ENCODE results near the gene SEPTIN8.

The SEPTIN8 gene

DNA sequence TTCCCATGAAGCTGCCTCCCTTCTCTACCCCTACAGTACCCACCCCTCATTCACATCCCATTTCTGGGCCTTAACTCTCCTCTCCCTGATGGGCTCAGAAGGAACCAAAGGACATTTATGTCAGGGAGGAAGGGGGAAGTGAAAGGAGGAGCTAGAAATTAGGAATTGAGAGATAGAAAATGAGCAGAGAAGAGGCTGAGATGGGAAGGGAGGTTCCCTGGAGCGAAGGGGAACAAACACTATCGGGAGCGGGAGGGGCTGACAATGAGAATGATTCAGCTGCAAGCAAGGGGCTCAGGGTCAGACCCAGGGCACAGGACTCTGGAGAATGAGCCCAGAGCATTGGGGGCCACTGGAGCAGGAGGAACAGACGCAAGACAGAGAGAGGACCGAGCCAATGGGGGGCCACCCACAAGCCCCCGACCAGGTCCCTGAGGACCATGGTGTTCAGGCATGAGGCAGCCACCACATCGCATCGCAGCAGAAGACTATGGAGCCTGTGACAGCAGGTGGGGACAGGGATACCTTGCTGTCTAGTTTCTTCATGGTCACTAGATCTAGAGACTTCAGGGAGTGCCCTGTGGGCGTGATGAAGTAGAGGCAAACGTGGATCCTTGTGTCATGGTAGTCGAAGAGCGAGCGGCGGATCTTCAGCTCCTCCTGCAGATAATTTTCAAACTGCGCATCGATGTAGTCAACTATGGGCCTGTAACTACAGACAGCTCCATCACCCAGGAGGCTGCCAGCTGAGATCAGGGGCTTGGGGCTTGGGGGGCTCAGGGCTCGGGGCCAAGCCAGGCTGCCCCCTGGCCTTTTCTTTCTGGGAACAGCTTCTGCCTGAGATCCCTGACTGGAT is 13.6 kb downstream of the SEPTIN8 start:
- DNase-seq, result no peak

GRCh38 chr5:132762246-132763000 is 14.6 kb downstream of the SEPTIN8 start:
- DNase-seq, result no peak

DNA sequence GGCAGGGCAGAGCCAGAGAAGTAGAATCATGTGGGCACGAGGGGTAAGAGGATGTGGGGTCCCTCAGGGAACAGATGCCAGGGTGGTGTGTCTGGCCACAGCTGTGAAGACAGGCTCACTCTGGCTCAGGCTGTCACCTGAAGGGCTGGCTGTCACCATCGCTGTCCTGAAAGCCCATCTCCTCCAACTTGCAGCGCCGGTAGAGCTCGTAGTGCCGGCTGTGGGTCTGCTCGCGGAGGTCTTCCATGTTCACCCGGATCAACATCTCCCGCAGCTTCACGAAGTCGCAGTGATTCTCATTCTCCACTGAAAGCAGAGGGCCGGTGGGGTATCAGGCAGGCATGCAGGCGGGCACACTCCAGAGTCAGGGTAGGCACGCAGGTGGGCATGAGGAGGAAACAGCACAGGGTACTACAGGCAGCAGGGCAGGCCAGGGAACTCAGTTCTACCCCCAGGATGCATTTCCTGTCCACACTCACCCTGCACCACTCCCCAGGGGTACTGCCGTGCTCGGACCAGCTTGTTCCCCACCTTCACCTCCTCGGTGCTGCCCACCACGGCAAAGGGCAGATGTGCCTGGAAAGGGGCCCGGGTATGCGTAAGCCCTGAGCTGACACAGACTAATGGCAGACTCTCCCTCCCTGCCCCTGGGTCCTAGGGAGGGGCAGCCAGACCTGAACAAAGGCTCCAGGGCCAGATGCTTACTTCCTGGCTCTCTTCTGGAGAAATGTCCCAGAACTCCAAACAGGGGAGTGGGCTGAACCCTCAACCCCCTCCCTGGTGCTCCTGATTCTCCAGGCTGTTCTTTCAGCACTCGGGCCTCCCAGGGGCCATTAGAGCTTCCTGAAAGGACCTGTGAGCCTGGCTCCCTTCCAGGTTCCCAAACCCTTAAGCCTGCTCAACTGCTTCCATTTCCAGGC is 15.5 kb downstream of the SEPTIN8 start:
- DNase-seq, result no peak

DNA sequence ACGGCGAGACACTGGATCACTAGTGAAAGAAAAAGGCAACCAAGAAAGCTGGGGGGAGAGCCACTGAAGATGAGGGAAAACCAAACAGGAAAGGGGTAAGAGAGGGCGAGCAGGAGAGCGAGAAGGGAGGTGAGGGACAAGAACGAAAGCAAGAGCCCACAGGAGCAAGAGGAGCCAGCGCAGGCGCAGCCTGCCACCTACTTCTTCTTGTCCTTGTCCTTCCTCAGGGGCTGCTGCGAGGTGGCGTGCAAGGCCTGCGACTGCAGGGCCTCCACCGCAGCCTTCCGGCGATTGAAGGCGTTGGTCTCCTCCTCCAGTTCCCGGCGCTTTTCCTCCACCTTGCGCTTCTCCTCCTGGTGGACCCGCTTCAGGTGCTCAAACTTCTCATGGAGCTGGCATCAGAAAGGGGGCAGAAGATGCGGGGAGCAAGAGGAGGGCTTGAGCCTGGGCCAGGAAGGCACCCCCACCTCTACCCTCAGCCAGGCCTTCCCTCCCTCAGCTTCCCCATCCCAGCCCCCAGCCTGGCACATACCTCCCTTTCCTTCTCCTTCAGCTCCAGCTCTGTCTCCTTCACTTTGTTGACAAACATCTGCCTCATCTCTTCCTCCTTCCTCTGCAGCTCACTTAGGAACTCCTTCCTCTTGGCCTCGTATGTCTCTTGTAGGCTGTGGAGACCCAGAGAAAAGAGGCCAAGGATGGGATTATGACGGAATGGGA is 16.3 kb downstream of the SEPTIN8 start:
- no peak for DNase-seq

GRCh38 chr5:132760049-132760420 is 17.0 kb downstream of the SEPTIN8 start:
- DNase-seq, result no peak

DNA sequence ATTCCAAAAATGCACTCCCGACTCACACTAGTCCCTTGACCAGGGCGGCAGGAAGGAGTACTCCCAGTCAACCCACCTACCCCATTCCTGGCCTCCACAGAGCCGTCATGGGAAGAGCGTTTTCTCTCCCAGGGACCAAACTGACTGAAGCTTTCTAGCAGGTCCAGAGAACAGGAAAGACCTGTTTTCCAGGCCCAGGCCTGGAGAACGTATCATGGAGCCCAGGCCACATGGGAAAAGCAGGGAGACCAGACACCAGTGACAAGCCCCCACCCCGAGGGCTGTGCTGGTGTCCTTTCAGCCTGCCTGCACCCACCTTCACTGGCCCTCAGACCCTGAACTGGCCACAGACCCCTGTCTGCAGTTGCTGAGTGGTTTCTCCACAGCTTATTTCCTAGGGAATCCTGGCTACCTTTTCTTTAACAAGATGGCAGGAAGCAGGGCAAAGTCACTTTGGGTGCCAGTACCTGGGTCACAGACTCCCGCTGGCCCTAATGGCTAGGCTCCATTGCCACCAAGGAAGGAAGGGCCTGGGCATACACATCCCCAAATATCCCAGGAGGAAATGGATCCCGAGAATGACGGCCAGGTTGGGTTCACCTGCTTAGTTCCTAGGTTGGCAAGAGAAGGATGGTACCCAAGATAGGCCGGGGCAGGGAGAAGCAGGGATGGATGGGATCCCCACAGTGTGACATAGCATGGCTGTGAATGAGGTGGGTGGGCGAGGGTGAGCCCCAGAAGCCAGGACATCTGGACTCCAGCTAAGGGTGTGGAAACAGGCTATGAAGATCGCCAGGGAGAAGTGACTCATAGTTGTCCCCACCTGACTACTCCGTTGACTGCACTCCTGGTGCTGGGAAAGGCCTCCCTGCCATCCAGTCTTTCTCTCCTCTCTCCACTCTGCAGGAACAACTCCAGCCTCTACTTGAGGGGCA is 17.7 kb downstream of the SEPTIN8 start:
- DNase-seq, result no peak

DNA sequence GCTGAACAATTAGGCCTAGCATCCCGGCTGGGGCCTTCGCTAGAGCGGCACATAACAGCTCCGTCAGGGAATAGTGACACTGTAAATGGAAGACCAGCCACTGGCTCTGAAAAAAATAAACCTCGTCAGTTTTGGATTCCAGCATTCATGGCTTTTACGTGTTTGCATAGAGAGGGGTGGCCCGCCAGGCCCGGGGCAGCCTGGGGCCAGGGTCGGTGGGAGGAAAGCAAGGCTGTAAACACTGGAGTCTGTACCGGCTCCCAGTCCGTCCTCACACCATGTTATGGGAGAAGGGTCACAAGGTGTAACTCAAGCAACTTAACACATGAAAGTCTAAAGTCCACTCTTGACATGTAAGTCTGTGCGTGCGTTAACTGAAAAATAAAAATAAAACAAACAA is 18.6 kb downstream of the SEPTIN8 start:
- DNase-seq, result no peak

DNA sequence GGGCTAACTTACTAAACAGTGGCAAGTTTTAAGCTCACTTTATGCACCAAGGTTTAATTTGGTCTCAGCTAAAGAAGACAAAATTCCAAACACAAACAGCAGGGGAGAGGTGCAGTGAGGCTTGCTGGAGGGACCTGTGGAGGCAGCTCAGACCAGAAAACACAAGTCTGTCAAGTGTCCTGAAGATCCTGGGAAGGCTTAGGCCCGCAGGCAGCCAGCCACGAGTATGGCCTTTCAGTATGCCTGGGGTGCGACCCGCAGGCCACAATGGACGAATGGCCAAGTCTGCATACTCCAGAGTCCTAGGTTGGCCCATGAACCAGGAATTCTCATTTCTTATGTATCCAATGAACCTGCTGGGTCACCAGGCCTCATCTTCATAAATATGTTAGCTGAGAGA is 20.5 kb downstream of the SEPTIN8 start:
- DNase-seq, result no peak

GRCh38 chr5:132754947-132755346 is 22.1 kb downstream of the SEPTIN8 start:
- no peak for DNase-seq

- no peak for DNase-seq
Observed at GRCh38 chr5:132754111-132754510, 22.9 kb downstream of the SEPTIN8 start.

GRCh38 chr5:132753135-132753987 is 23.7 kb downstream of the SEPTIN8 start:
- DNase-seq, result no peak

DNA sequence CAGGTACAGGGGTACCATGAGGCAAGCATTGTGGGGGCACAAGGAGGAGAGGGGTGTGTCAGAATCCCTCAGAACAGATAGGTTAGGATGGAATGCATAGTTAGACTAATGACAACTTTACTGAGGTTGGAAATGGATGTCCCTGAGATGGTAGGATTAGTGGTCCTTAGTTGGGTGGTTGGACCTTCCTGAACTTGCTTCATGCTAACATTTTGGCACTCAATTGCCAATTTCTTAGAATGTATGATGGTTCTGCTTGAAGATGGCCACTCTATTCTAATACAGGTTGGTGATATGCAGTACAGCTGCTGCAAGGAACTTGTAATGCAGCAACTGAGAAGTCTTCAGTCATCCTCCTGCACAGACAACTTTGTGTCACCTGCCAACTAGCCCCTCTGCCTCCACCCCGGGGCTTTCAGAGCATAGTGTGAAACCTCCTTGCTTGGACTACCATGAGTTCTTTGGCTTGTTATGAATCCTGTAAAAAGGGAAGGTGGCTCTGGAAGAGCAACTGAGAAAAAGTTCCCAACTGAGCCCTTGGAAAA is 24.4 kb downstream of the SEPTIN8 start:
- DNase-seq, result no peak

DNA sequence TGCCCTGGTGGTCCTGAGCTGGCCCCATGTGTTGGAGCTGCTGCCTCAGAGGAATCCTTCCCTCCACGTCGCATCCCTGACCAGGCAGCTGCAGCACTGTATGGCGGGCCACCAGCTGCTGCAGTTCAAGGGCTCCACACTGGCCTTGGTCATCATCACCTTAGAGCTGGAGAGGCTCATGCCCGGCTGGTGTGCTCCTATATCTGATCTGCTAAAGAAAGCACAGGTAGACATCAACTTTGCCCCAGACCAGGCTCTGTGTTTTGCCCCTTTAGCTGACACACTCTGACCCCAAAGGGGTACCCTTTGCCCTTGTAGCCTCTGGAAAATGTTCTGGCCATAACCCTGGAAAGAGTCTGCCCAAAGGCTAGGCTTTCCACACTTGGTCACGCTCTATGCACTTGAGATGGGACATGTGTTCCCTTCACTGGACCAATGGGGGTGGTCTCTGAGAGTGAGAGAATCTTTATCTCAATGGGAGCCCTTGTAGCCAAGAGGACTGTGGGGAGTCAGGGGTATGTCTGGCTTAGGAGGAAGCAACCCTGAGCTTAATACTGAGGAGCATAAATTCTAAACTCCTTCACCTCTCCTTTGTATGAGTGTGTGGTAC is 25.0 kb downstream of the SEPTIN8 start:
- no peak for DNase-seq

DNA sequence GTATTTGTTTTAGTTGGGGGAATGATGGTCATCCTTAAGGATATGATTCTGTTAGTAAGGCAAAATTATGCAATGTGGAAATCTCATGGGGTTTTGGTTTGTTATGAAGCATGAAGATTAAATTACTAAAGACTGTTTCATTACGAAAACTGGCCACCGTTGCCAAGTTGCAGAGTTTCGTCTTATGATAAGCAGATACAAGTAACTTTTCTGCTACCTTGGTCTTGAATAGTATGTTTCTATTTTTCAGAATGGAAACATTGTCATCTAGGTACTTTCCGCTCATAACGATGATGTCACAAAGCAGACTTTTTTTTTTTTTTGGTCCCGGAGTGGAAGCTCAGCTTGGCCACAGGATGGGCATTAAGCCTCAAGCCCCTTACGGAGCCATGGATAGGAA is 25.6 kb downstream of the SEPTIN8 start:
- no peak for DNase-seq

DNA sequence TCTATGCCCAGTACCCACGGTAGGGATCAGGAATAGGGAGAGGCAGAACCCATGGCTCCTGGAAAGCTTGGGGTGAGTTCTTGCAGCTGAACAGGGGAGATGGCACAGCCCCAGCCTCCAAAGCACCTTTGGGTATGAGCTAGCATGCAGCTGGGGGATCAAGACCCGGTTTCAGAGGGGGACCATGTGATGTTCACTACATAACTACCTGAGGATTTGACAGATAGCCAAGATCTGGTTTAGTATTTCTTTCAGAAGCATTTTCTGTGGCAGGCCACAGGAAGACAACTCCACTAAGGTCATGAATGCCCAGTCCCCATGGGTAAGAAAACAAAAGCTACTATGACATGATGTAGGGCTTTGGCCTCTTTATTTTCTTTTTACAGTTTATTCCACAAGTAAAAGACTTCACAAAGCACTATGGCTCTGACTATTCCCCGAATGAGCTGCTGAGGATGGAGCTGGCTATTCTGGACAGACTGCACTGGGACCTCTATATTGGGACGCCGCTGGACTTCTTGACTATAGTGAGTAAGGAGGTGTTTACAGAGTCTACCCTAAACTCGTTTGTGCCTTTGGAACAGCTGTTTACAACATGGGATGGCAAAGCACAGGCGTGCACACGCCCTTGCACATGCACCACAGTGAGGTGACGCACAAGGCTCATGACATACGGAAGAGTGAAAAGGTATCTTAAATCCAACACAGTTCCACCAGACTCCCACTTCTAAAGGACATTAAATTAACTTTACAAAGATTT is 26.4 kb downstream of the SEPTIN8 start:
- DNase-seq, result no peak

DNA sequence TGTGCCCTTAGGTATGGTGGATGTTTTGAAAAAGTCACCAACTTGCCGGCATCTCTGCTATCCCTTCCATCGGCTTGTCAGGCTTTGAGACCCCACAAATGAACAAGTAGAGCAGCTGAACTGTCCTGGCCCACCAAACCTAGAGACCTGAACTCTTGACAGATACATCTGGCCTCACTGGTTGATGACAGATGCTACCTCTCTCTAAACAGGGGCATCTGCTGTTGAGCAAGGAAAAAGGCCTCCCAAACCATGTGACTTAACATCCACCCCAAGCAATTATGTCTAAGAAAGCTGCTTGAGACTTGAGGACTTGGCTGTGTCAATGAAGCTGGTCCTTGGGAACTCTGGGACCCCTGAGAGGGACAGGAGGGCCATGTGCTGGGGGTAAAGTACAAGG is 27.5 kb downstream of the SEPTIN8 start:
- DNase-seq, result no peak

GRCh38 chr5:132748522-132749000 is 28.5 kb downstream of the SEPTIN8 start:
- DNase-seq, result no peak

DNA sequence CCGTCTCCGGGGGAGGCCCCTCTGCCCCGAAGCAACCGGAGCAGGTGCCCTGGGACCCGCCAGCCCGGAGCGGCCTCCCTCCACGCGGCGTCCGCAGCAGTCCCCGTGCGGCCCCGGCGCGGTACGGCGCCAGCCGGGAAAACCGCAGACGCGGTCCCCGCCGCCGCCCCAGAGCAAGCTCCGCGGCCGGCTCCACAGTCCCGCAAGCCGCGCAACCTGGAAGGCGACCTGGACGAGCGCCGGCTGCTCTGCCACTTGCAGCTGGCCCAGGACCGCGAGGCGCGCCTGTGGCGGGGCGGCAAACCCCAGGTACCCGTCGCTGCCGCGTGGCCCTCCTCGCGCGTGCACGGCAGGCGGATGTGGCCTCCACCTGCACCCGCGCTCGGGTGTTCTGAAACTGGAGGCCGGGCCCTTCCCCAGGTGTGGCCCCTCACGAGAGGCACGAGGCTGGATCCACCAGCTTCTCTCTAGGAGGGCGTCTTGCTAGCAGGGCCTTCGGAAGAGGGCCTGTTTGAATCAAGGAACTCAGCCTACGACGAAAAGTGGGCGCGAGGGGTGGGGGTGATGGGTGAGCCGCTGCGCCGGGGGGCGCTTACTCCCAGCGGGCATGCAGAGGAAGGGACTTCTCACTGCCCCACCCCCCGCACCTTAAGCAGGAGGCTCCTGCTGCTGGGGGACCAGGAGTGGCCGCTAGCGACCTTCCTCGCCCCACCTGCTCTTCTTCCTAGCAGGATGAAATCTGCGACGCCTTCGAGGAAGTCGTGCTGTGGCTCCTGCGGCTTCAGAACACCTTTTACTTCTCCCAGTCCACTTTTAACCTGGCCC is 29.2 kb downstream of the SEPTIN8 start:
- DNase-seq, result no peak
